K562 (cell line): Measurements from ENCODE around the gene C1QTNF12.

Experiments
- ATF7 ChIP-seq: fragments of 450-650 bp; IDR thresholded peaks from 2 replicates; pipeline ENCODE4 v1.7.1; 2014; ENCODE audit warnings: mild to moderate bottlenecking, moderate library complexity
- EGR1 ChIP-seq: fragments of 450-650 bp; conservative IDR thresholded peaks from 2 replicates; pipeline ENCODE4 v1.6.1; 2017; ENCODE audit warnings: mild to moderate bottlenecking
- GABPA ChIP-seq: fragments of 200-800 bp; sonication (Bioruptor generic); conservative IDR thresholded peaks from 2 replicates; pipeline ENCODE4 v1.6.1; 2016; ENCODE audit warnings: low read depth, missing genetic modification characterization, missing compliant biosample characterization
- NFE2 ChIP-seq: IDR thresholded peaks from 2 replicates; pipeline ENCODE4 v1.6.1; 2014; ENCODE audit warnings: antibody characterized with exemption, low read depth
- POLR2A ChIP-seq: fragments of 450-650 bp; conservative IDR thresholded peaks from 2 replicates; pipeline ENCODE4 v1.6.1; 2016
- SIN3A ChIP-seq, 2 experiments: fragments of 150-350 bp in 1 of 2; IDR thresholded peaks; 2 replicates each; pipeline ENCODE4 v1.6.1; 2011 to 2016; ENCODE audit warnings: borderline replicate concordance in 2 of 2, low read depth in 2 of 2, low read length in 2 of 2, mild to moderate bottlenecking in 2 of 2, moderate library complexity in 2 of 2; ENCODE audit not compliant: control insufficient read depth in 1 of 2
- ZFP1 ChIP-seq: fragments of 450-650 bp; formaldehyde crosslinking; IDR thresholded peaks from 2 replicates; pipeline ENCODE4 v1.4.0; 2020; ENCODE audit warnings: mild to moderate bottlenecking, mixed read lengths
- ZNF274 ChIP-seq: IDR thresholded peaks from 2 replicates; pipeline ENCODE4 v1.6.1; 2011; ENCODE audit warnings: low read depth, mild to moderate bottlenecking, low read length, moderate library complexity, borderline replicate concordance
- ZNF311 ChIP-seq: fragments of 250-450 bp; sonication (Bioruptor Pico); IDR thresholded peaks from 2 replicates; pipeline ENCODE4 v1.4.0; 2020; ENCODE audit warnings: mild to moderate bottlenecking, moderate library complexity
- TF ChIP-seq, protein P1 (sequence below): fragments of 450-650 bp; formaldehyde crosslinking; IDR thresholded peaks from 2 replicates; pipeline ENCODE4 v1.4.0; 2022; ENCODE audit warnings: missing genetic modification characterization
- TF ChIP-seq, protein P2 (sequence below): sonication (generic); formaldehyde crosslinking; IDR thresholded peaks from 2 replicates; pipeline ENCODE4 v1.8.1; 2023; ENCODE audit warnings: mild to moderate bottlenecking, missing genetic modification reagents
- TF ChIP-seq, protein P3 (sequence below): sonication (generic); formaldehyde crosslinking; IDR thresholded peaks from 2 replicates; pipeline ENCODE4 v1.8.0; 2022; ENCODE audit warnings: mild to moderate bottlenecking, low read depth, missing genetic modification reagents
- TF ChIP-seq, protein P4 (sequence below), 3 experiments: IDR thresholded peaks in 2 of 3; conservative IDR thresholded peaks in 1 of 3; 2 replicates each; pipeline ENCODE4 v1.5.1; 2011 to 2012; ENCODE audit warnings: low read length in 3 of 3, mild to moderate bottlenecking in 3 of 3, control low read depth in 2 of 3, improper control_type of control experiment in 1 of 3, inconsistent platforms in 1 of 3, low read depth in 1 of 3, mixed read lengths in 1 of 3, moderate library complexity in 1 of 3; ENCODE audit not compliant: insufficient read depth in 2 of 3
- TF ChIP-seq, protein P5 (sequence below), 2 experiments: fragments of 450-650 bp; formaldehyde crosslinking in 1 of 2; IDR thresholded peaks; 2 replicates each; pipeline versions ENCODE4 v1.4.0 to v1.6.1; 2014 to 2020; ENCODE audit warnings: mild to moderate bottlenecking in 2 of 2, borderline replicate concordance in 1 of 2, low read depth in 1 of 2

DNA sequence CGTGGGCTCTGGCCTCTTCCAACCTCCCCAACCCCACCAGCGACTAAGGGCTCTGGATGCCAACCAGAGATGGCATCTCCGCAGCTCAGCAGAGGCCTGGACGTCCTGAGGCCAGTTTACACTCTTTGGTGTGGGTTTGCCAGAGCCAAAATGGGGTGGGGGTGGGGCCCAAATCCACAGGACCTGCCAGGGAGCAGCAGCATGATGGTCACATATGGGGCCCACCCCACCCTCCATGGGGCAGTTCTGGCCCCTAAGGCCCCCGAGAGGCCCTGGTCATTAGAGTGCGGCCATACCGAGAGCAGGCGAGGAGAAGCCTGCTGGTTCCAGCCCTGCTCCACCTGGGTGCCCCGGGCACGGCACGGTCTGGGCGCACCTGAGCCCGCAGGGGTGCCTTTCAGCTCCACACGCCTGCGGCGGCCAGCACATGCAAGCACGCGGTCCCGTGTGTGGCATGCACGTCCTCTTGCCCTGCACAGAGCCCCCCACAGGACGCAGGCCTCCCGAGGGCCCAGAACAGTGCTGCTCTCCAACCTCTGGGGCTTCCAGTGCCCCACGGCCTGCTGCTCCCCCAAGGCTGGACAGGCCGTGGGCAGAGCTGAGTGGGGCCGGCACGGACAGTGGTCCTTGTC lies 4.8 kb downstream of the C1QTNF12 start:
- TF ChIP-seq NFE2 (no peak), ZFP1 (CRISPR knock-in tag) (no peak), ZNF311 (CRISPR knock-in tag) (no peak), POLR2A (no peak), ZNF274 (no peak), GABPA (tag) (no peak), EGR1 (no peak), SIN3A (IDR thresholded peaks at IDR 0.05; ENCODE audit: borderline replicate concordance in 2 of 2, control insufficient read depth in 1 of 2, low read depth in 2 of 2, low read length in 2 of 2) (no peak), ATF7 (no peak)
- TF ChIP-seq, protein P1, sequence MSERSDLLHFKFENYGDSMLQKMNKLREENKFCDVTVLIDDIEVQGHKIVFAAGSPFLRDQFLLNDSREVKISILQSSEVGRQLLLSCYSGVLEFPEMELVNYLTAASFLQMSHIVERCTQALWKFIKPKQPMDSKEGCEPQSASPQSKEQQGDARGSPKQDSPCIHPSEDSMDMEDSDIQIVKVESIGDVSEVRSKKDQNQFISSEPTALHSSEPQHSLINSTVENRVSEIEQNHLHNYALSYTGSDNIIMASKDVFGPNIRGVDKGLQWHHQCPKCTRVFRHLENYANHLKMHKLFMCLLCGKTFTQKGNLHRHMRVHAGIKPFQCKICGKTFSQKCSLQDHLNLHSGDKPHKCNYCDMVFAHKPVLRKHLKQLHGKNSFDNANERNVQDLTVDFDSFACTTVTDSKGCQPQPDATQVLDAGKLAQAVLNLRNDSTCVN: no peak
- TF ChIP-seq, protein P2, sequence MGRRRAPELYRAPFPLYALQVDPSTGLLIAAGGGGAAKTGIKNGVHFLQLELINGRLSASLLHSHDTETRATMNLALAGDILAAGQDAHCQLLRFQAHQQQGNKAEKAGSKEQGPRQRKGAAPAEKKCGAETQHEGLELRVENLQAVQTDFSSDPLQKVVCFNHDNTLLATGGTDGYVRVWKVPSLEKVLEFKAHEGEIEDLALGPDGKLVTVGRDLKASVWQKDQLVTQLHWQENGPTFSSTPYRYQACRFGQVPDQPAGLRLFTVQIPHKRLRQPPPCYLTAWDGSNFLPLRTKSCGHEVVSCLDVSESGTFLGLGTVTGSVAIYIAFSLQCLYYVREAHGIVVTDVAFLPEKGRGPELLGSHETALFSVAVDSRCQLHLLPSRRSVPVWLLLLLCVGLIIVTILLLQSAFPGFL (CRISPR knock-in tag): no peak
- TF ChIP-seq, protein P3, sequence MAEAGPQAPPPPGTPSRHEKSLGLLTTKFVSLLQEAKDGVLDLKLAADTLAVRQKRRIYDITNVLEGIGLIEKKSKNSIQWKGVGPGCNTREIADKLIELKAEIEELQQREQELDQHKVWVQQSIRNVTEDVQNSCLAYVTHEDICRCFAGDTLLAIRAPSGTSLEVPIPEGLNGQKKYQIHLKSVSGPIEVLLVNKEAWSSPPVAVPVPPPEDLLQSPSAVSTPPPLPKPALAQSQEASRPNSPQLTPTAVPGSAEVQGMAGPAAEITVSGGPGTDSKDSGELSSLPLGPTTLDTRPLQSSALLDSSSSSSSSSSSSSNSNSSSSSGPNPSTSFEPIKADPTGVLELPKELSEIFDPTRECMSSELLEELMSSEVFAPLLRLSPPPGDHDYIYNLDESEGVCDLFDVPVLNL (CRISPR knock-in tag): no peak
- TF ChIP-seq, protein P4, sequence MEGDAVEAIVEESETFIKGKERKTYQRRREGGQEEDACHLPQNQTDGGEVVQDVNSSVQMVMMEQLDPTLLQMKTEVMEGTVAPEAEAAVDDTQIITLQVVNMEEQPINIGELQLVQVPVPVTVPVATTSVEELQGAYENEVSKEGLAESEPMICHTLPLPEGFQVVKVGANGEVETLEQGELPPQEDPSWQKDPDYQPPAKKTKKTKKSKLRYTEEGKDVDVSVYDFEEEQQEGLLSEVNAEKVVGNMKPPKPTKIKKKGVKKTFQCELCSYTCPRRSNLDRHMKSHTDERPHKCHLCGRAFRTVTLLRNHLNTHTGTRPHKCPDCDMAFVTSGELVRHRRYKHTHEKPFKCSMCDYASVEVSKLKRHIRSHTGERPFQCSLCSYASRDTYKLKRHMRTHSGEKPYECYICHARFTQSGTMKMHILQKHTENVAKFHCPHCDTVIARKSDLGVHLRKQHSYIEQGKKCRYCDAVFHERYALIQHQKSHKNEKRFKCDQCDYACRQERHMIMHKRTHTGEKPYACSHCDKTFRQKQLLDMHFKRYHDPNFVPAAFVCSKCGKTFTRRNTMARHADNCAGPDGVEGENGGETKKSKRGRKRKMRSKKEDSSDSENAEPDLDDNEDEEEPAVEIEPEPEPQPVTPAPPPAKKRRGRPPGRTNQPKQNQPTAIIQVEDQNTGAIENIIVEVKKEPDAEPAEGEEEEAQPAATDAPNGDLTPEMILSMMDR (IDR thresholded peaks at IDR 0.05 in 2 of 3, conservative IDR thresholded peaks at IDR 0.05 in 1 of 3; ENCODE audit: insufficient read depth in 2 of 3, low read depth in 1 of 3, low read length in 3 of 3): no peak
- TF ChIP-seq, protein P5, sequence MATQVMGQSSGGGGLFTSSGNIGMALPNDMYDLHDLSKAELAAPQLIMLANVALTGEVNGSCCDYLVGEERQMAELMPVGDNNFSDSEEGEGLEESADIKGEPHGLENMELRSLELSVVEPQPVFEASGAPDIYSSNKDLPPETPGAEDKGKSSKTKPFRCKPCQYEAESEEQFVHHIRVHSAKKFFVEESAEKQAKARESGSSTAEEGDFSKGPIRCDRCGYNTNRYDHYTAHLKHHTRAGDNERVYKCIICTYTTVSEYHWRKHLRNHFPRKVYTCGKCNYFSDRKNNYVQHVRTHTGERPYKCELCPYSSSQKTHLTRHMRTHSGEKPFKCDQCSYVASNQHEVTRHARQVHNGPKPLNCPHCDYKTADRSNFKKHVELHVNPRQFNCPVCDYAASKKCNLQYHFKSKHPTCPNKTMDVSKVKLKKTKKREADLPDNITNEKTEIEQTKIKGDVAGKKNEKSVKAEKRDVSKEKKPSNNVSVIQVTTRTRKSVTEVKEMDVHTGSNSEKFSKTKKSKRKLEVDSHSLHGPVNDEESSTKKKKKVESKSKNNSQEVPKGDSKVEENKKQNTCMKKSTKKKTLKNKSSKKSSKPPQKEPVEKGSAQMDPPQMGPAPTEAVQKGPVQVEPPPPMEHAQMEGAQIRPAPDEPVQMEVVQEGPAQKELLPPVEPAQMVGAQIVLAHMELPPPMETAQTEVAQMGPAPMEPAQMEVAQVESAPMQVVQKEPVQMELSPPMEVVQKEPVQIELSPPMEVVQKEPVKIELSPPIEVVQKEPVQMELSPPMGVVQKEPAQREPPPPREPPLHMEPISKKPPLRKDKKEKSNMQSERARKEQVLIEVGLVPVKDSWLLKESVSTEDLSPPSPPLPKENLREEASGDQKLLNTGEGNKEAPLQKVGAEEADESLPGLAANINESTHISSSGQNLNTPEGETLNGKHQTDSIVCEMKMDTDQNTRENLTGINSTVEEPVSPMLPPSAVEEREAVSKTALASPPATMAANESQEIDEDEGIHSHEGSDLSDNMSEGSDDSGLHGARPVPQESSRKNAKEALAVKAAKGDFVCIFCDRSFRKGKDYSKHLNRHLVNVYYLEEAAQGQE (IDR thresholded peaks at IDR 0.05; ENCODE audit: borderline replicate concordance): no peak
- TF ChIP-seq, protein P5 (CRISPR knock-in tag; IDR thresholded peaks at IDR 0.05; ENCODE audit: low read depth): no peak
